B cell (primary cell): ENCODE measurements around the gene CMIP. TPM values are rescaled to one million over a fixed set of nuclear protein-coding genes. Genes with fewer than 3 reads are reported as not detected.
A peak's percentile ranks its signal among the peaks of the same experiment; 100 is the strongest.

ENCODE experiments used
- ATAC-seq: fragments of 200-7000 bp; cut with Tn5 transposase; one replicate; pipeline ENCODE4 v1.10.0; 2021; ENCODE audit warnings: low read depth, mild to moderate bottlenecking, moderate number of reproducible peaks, moderate library complexity
- CTCF ChIA-PET: fragments of 350-600 bp; sonication (Branson Sonifier 250); formaldehyde crosslinking; loops from one replicate; lab custom pipeline; 2021; ENCODE audit warnings: antibody characterized with exemption, inconsistent platforms; lab: Charles Lee
- POLR2A ChIA-PET: fragments of 350-600 bp; sonication (Branson Sonifier 250); formaldehyde crosslinking; loops from one replicate; lab custom pipeline; 2021; ENCODE audit warnings: antibody characterized with exemption; lab: Charles Lee
- DNase-seq: peaks from one replicate; pipeline ENCODE4 v3.0.0; 2013
- H2AFZ ChIP-seq: 2 replicates; pipeline ENCODE4 v1.6.1; 2012; ENCODE audit warnings: mild to moderate bottlenecking, low read depth, low read length; ENCODE audit not compliant: insufficient read depth, poor library complexity, severe bottlenecking
- H3K27ac ChIP-seq, 2 donors: 1 replicate in 1 of 2; 2 replicates in 1 of 2; pipeline ENCODE4 v1.5.1; 2012 to 2013; ENCODE audit warnings: low read length in 2 of 2, mild to moderate bottlenecking in 2 of 2, moderate library complexity in 1 of 2
- H3K27me3 ChIP-seq, 4 experiments: fragments of 200-600 bp in 1 of 4; sonication (generic) in 1 of 4; replicated peaks in 1 of 4; 1 replicate in 2 of 4; 2 replicates in 2 of 4; pipeline versions ENCODE4 v1.6.1 to v1.7.0; 2013 to 2016; ENCODE audit warnings: low read length in 3 of 4, mild to moderate bottlenecking in 2 of 4, mixed read lengths in 1 of 4, moderate library complexity in 1 of 4; ENCODE audit not compliant: insufficient read depth in 4 of 4, control insufficient read depth in 3 of 4; ENCODE audit errors: control extremely low read depth in 1 of 4
- H3K36me3 ChIP-seq, 2 experiments: replicated peaks in 1 of 2; 1 replicate in 1 of 2; 2 replicates in 1 of 2; pipeline versions ENCODE4 v1.6.1 to v1.7.1; 2013; ENCODE audit warnings: low read length in 1 of 2; ENCODE audit not compliant: insufficient read depth in 2 of 2, control insufficient read depth in 1 of 2; ENCODE audit errors: control extremely low read depth in 1 of 2, extremely low read depth in 1 of 2
- H3K4me1 ChIP-seq, 2 donors: fragments of 200-600 bp in 1 of 2; sonication (generic) in 1 of 2; 1 replicate in 1 of 2; 2 replicates in 1 of 2; pipeline versions ENCODE4 v1.5.1 to v1.6.1; 2013 to 2017; ENCODE audit warnings: low read length in 2 of 2; ENCODE audit not compliant: control insufficient read depth in 2 of 2, insufficient read depth in 2 of 2
- H3K4me2 ChIP-seq: replicated peaks from 2 replicates; pipeline ENCODE3; 2012; ENCODE audit warnings: mild to moderate bottlenecking, low read depth, low read length; ENCODE audit not compliant: poor library complexity, severe bottlenecking
- H3K4me3 ChIP-seq, 5 experiments: fragments of 200-600 bp in 1 of 5; sonication (generic) in 1 of 5; 1 replicate in 3 of 5; 2 replicates in 2 of 5; pipeline versions ENCODE4 v1.5.1 to v1.7.0; 2011 to 2016; ENCODE audit warnings: low read length in 4 of 5, mild to moderate bottlenecking in 4 of 5, low read depth in 2 of 5, control low read depth in 1 of 5, moderate library complexity in 1 of 5; ENCODE audit not compliant: insufficient read depth in 1 of 5; ENCODE audit errors: control extremely low read depth in 1 of 5, extremely low read depth in 1 of 5
- H3K79me2 ChIP-seq: fragments of 200-600 bp; sonication (generic); one replicate; pipeline ENCODE4 v1.6.0; 2016; ENCODE audit warnings: low read length; ENCODE audit not compliant: control insufficient read depth, insufficient read depth
- H3K9ac ChIP-seq: fragments of 200-600 bp; sonication (generic); 2 replicates; pipeline ENCODE4 v1.6.1; 2017; ENCODE audit warnings: mild to moderate bottlenecking, low read length, moderate library complexity
- H3K9me3 ChIP-seq, 3 donors: one replicate each; pipeline versions ENCODE4 v1.6.1 to v1.7.1; 2013; ENCODE audit warnings: low read length in 2 of 3; ENCODE audit not compliant: control insufficient read depth in 2 of 3, insufficient read depth in 1 of 3; ENCODE audit errors: control extremely low read depth in 1 of 3
- H4K20me1 ChIP-seq: 2 replicates; pipeline ENCODE4 v1.6.0; 2012; ENCODE audit warnings: mild to moderate bottlenecking, low read length; ENCODE audit not compliant: insufficient read depth, control insufficient read depth, poor library complexity, severe bottlenecking
- H3K27ac Mint-ChIP-seq: one replicate; pipeline ENCODE4 v1.8.0; 2021; ENCODE audit warnings: mixed read lengths
- H3K27me3 Mint-ChIP-seq: one replicate; pipeline ENCODE4 v1.8.0; 2021; ENCODE audit warnings: mixed read lengths
- H3K4me1 Mint-ChIP-seq: one replicate; pipeline ENCODE4 v1.8.0; 2021; ENCODE audit warnings: mixed read lengths
- H3K4me3 Mint-ChIP-seq: one replicate; pipeline ENCODE4 v1.8.0; 2021; ENCODE audit warnings: mixed read lengths
- H3K9me3 Mint-ChIP-seq: one replicate; pipeline ENCODE4 v1.8.0; 2022; ENCODE audit warnings: mixed read lengths; ENCODE audit not compliant: insufficient read depth
- CTCF ChIP-seq: fragments of 200-600 bp; IDR thresholded peaks from one replicate; pipeline ENCODE4 v1.8.0; 2022; ENCODE audit warnings: antibody characterized with exemption, mild to moderate bottlenecking
- EZH2 ChIP-seq: IDR thresholded peaks from 2 replicates; pipeline ENCODE4 v1.6.1; 2012; ENCODE audit warnings: borderline replicate concordance, low read depth, mild to moderate bottlenecking, moderate library complexity, low read length; ENCODE audit not compliant: insufficient read depth, poor library complexity, severe bottlenecking
- WGBS: methylation state at CpG from one replicate; pipeline ENCODE4 v1.1.5; 2013; ENCODE audit warnings: missing lambda C conversion rate; ENCODE audit not compliant: insufficient coverage; 5-methylcytosine and 5-hydroxymethylcytosine counted together
- intact Hi-C: fragments of 100-400 bp; cut with micrococcal nuclease; formaldehyde crosslinking; loops from one replicate; pipeline ENCODE4 v1.10.0; 2022
- polyA plus RNA-seq: library from polyadenylated mRNA; depleted of rRNA; stranded (reverse); fragments of >200 nt; gene quantifications from 2 replicates; pipeline ENCODE4 v1.2.3, GENCODE V29; 2012
- total RNA-seq, 2 donors: library from RNA; stranded (reverse); fragments of 120-200 nt in 1 of 2; gene quantifications; 1 replicate in 1 of 2; 2 replicates in 1 of 2; pipeline versions ENCODE4 v1.2.3 to v1.2.4, GENCODE V29; 2013 to 2022

The CMIP gene
- total and polyA plus RNA-seq, 2 donors (not counting 1 experiment from before 2014, with no cell fraction given): 27.1 to 155 TPM

DNA sequence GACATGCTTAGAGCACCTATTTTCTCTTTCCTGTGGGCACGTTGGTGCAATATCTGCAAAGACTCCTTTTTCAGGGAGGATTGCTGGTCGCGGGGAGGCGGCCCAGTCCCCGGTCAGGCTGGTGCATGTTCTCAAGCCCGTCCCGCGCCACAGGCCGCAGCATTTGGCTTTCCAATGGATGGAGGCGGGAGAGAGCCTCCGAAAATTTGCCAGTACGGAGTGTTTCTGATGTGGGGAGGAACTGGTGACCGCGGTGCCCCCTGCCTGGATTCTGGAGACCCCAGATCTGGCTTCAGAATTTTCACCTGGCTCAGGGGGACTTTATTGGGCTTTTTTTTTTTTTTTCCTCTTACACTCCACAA lies 2.3 kb downstream of the CMIP start:
- peak overlapping the region; percentile 87 for H3K4me2 ChIP-seq
- POLR2A ChIA-PET: interaction anchor here (1.7 to 2.0 kb wide), 2 partner anchors 35 to 51 kb away, joined by 6 to 12 read pairs; no protein-coding TSS in a partner anchor

More for the DNA sequence above, 2.3 kb downstream of the CMIP start:
- TF ChIP-seq CTCF (no peak), EZH2 (no peak)
- Histone ChIP-seq H3K79me2 (peaks cover 69% of the 10 kb centered on the region), H3K27me3 (no peaks in the 10 kb centered on the region), H3K4me1 (peaks cover 49 to 57% of the 10 kb centered on the region in 2 donors), H3K36me3 (peaks cover 0 to 6% of the 10 kb centered on the region in 2 experiments), H3K27ac (peak overlapping the region in 1 of 2 donors; percentile 77), H3K9ac (peak overlapping the region; percentile 95), H4K20me1 (peaks cover 52% of the 10 kb centered on the region), H2AFZ (peak overlapping the region; percentile 33), H3K9me3 (peaks cover 0 to 5% (median 0%) of the 10 kb centered on the region in 3 donors), H3K4me3 (peak overlapping the region; percentile 68 to 90 (median 80))
- peak overlapping the region; percentile 91 for H3K4me3 Mint-ChIP-seq
- intact Hi-C loops: no loop called here
- H3K4me1 Mint-ChIP-seq: peaks cover 66% of the 10 kb centered on the region
- H3K9me3 Mint-ChIP-seq: peaks cover 4% of the 10 kb centered on the region
- ATAC-seq (no peak), DNase-seq (no peak)
- WGBS: 28% methylated on average over 6 of the region's 14 CpGs
- H3K27me3 Mint-ChIP-seq: no peaks in the 10 kb centered on the region
- peak overlapping the region; percentile 88 for H3K27ac Mint-ChIP-seq
- CTCF ChIA-PET: interaction anchor here (0.9 to 1.4 kb wide), 2 partner anchors 55 to 251 kb away, joined by 3 to 7 read pairs; no protein-coding TSS in a partner anchor
